GM18909 (cell line): ENCODE data around the gene TBX21.

Source experiments
- ATAC-seq: cut with Tn5 transposase; IDR thresholded peaks from one replicate; pipeline ENCODE4 v1.9.1; 2021; ENCODE audit warnings: mild to moderate bottlenecking; ENCODE audit not compliant: unreplicated experiment, poor library complexity

The TBX21 gene

DNA sequence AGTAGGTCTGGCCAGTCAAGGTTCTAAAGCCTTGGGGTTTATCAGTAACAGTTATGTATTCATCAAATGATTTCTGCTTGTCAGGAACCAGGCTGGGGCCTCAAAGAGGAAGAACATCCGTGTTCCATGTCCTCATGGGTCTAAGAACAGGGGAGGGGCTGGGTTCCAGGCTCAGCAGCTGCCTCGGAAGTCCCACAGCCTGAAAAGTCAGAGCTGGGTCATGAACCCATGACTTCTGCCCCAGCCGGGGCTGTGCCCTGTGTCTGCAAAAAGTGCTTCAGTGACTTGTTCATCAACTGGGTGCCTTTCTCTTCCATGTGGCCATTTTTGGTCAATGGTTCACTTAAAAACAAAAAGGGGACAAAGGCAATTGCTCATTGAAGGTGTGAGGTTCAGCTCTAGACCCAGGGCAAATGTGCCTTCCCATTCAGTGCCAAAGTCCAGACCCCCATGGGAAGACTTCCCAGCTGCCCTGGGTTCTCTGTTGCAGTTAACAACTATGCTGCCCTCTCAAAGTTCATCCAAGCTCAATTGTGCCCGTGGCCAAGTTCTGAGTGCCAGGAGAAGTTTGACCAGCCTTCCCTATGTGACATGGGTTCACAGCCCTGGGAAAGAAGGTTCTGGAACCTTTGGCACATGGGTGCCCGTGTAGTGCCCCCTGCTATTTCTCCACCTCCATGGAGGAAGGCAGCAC is 20.6 kb upstream of the TBX21 start:
- ATAC-seq: no peak

DNA sequence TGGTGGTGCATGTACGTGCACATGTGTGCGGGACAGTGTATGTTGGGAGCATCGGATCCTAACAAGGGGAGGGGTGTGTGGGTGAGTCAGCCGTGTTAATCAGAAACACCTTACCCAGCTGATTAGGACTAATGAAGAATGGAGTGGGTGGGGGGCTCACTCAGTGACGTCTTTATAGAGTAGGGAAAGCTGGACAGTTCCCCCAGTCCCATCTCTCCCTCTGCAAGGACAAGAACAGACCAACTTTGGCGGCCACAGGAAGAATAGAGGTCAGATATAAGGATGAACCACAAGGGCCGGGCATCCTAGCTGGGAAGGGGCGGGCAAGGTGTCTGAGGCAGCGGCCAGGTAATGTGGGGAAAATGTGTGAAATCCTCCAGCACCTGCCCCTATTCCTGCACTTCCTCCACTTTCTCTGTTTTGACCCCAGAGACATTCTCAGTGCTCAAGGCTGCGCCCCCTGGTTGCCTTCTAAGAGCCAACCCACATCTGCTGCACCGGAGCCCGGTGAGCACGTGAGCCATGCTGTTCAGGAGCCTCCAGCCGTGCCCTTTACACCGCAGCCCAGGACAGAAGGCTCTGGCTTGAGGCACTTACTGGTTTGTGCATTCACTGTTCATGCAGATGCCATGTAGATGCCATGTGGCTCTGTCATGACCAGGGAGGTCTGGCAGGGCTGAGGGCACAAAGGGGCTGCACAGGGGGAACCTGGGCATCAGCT is 18.9 kb upstream of the TBX21 start:
- no peak for ATAC-seq

DNA sequence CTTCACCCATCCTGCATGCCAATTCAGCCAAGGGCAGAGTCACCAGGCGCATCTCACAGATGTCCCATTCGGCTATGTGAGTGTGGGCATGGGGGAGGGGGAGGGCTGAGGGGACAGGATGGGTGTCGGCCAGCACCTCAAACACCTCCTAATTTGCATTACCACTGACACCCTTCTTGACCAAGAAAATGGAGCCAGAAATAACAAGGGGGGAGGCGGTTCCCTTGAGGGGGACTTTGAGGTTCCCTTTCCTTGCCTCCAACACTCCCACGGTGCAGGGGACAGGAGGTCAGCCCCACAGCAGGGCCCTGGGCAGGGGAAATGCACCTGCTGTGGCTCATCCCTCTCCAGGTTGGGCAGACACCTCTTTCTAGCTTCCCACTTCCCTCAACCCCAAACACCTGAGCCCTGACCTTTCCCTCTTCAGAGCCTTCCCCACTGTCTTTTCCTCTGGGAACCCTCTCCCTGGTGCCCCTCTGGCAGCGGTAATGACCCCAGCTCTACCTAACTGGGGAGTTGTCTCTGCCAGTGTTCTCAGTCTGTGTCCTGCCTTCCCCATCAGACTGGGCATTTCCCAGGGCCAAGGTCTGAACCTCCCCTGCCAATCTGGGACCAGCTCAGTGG is 18.2 kb upstream of the TBX21 start:
- ATAC-seq: no peak

DNA sequence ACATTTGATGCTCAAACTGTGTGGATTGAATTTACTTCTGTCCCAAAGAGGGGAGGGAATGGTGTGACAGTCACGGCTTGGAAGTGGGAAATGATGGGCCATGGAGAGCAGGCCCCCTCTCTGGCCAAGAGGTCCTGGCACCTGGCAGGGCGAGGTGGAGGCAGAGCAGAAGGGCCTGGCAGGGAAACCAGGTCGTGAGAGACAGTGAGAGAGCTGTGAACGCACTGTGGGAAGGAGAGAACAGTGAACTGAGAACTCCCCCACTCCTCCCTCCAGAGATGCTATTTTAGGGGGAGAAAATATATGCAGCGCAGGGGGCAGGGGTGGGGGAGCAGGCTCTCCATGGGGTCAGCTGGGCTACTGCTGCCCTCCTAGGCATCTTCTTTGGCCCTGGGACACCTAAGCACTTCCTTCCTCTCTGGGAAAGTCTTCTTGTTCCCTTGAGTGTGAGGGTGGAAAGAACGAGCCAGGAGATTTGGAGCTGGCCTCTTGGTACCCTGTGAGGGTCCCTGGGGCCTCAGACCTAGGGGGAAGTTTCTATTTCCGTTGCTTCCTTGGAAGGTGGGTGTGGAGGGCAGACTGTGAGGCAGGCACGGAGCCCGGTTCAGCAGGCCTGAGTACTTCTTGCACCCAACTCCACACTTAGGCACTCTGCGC is 17.2 kb upstream of the TBX21 start:
- ATAC-seq: no peak

DNA sequence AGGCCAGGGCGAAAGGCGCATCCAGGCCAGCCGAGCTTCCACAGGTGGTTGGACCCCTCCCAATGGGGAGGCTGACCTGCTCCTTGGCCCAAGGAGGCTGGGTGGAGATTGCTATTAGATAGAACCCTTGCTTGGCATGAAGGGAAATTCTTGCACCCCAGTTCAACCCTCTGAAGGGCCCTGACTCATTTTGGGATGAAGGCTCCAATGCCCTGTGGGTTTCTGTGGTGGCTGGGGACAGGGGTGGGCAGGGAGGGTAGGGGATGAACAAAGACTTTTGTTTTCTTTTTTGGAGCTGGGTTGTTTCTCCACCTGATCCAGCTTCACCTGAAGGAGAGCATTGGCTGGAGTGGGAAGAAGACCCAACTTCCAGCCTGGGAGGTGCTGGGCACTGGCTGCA is 16.7 kb upstream of the TBX21 start:
- no peak for ATAC-seq

DNA sequence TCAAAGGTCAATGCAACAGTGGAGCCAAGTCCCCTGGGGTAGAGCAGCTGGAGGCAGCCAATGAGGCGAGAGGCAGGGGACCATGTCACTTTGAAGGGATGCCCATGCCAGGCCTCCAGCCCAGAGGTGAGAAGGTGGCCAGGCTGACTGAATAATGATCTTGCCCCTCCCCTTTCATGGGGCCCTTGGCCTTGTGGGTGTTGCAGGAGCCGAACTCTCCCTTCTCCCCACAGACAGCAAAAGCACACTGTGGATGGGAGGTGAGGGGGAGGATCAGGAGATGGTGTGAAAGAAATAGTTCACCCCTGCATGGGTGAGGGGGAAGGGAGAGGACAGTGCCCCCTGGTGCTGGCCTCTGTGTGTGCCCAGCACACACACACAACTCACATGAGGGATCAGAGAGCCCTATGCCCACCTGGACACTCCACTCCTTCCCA is 15.8 kb upstream of the TBX21 start:
- no peak for ATAC-seq

DNA sequence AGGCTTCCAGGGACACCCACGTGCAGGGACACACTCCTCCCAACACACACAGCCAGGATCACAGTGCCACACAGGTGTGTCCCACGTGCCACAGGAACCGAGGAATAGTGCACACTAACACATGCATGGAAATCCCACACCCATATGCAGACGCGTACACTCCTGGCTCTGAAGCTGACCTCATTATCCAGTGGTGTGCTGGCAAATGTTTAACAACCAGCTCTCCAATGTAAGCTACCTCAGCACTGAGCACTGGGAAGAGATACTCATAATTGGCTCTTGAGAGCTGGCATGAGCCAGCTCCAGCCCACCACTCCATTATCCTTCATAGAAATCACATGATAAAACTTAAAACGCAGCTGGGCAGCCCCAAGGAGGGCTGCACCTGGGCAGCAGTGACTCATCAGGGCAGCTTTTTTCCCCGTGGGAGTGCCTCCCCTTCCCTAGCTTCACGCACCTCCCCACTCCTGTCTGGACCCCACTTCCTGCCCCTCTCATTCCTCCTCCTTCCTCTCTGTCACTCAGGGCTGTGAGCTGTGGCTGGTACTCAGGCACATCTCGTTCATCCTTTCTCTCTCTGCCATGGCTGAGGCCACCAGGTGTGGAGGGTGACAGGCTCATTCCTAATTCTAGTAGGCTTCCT is 14.9 kb upstream of the TBX21 start:
- no peak for ATAC-seq

DNA sequence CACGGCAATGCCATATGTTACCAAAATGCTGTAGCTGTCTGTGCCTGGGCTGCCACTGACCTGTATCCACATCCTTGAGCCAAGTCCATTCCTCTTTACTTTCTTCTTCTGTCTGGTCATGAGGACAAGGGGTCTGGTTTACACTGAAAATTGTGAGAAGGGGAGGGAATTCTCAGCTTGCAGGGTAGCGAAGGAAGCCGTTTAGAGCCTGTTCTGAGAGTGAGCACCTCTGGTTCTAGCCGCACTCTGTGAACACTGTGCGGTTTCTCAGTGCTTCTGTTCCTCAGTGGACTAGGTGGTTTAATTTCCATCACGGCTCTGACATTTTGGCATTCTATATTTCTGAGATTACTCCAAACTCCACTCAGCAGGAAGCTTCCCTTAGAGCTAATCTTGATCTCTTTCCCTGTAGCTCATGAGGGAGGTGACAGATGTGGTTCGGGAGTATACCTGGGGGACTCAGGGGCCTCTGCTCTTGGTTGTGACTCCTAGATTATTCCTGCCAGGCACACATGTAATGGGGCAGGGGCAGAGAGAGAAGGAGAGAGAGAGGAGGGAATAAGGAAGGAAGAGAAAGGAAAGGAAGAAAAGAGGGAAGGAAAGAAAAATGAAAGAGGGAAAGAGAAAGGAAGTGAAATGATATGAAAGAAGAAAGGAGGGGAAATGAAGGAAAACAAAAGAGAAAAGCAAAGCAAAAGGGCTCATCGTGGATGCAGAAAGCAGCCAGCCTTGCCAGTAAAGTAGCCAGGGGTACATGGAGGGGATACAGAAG is 14.2 kb upstream of the TBX21 start:
- no peak for ATAC-seq

DNA sequence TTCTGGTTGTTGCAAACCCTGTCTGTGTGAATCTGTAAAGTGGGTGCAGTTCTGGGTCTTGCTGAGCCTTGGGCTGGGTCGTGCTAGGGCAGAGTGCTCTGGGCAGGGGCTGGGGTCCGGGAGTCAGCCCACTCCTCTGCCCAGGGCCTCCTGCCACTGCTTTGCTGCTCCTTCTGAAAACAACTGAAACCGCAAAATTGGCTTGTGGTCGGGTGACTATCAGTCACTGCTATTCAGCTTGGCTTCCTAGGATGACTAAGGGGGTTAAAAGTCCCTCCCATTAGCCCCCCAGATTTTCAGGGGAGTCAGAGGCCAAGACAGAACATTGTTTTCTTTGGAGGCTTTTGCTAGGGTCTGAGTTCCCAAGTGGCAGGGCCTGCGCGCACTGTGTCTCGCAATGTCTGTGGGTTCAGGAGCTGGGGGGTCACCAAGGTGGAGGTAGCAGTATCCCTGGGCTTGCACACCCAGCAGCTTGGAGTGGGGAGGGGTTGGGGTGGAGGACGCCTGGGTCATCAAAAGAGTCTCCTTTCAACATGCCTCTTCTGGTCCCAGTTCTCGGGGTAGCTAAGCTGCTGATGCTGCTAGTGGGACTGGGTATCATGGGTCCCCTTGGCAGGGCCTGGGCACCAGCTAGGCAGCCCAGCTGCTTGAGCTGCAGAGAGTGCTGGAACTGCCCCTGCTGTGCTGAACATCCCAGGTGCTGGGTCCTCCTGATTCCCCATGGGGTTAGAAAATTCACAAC is 13.5 kb upstream of the TBX21 start:
- no peak for ATAC-seq

DNA sequence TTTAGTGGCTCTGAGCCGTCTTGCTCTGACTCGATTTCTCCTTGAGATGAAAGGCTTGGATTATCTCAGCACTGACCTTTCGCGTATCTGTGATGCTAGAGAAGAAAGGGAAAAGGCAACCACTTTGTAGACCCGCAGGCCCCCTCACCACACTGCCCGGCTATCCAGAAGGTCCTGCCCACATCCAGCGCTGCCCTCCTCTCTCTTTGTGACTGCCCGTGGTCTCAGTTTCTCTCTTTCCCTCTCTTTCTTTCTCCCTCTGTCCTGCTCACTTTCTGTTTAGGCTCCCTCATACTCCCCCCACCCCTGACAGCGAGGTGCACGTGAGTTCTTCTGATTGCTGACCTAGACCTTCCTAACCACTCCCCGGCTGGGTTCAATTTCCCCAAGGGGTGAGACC is 12.8 kb upstream of the TBX21 start:
- no peak for ATAC-seq

DNA sequence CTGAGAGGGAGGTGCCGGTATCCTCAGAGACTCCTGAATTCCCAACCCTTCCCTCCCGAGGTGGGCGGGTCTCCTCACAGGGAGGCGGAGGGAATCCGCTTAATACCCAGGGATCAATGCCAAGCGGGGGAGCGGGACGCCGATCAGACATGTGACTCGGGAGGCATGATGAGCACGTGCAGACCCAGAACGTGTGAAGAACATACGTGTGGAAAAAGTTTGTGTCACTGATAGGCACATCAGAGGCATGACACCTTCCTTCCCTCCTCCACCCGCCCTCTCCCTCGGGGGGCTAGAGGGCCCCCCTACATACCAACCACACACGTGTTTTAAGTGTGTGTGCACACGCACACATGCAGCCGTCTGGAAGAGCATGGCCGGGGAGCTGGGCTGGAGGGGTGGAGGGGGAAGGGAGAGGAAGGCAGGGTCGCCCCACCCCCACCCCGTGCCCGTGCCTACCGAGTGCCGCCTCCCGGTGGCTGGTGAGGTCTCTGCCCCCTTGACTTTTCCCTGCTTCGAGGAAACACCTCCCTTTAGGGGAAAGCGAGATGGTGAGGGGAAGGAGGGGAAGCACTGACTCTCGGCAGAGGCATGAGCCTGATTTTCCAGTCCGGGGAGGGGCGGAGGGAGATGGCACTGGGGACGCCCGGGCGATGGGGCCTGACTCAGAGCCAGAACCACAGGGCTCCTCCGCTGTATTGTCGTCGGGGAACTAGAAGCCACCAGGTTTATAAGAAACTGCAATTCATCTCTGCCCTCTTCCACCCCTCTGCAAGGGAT is 12.1 kb upstream of the TBX21 start:
- ATAC-seq: peak; percentile 37

DNA sequence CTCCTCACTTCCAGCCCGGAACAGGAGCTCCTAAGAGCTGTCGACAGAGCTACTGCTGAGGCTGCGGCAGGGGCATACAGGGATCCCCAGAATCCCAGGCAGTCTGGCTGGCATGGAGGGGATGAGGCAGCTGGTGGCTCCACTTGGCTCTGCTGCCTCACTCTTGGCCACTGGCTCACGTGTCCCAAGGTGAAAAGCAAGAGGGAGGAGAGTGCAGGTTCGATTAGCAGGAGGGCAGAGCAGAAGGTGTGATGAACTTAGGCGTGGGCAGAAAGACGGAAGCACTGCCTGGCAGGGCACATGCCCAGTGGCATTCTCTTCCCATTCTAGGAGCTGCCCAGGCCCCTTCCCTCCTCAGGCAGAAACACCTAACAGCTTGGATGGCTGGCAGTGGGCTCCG is 11.3 kb upstream of the TBX21 start:
- ATAC-seq: no peak

DNA sequence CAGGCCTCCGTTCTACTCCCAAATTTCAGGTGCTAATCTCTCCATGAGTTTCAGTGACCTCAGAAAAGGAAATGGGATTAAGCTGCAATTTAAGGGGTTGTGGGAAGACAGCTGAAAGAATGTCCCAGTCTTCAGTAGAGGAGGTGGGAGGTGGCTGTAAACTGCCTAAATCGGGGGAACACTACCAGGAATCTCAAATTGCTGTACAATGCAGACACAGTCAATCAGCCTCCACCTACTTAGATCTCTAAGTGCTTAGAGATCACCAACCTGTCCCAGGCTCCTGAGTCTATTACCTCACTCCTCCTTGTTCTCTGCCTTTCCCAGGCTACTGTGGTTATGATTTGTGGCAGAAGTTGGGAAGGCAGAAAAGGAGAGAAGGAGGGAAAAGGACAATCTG is 8.3 kb upstream of the TBX21 start:
- no peak for ATAC-seq

DNA sequence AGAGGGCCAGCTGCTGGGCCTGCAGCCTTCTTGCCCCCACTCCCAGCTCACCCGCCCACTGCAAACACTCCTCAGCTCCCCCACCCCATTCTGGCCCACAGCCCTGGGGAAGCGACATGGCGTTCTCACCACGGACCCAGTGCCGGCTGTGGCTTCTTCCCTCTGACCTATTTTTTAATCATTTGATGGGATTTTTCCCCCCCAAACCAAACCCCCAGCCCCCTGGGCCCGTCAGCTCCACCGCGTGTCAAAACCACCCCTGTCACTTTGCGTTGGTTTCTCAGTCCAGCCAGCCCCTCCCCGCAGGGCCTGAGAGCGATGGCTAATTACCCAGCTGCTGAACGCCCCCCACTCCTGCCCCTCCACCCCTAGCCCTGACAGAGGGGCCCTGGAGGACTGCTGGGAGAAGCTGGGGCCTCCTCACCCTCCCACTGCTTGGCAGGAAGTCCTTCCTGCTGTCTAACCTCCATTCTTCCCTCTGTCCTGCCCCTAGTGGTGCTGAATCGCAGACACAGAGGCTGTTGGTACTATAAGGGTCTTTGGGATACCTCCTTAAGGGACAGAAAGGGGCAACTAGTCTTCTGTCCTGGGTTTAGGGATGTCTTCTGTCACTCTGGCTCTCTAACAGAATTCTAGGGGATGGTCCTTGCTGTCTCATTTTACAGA is 7.5 kb upstream of the TBX21 start:
- no peak for ATAC-seq

DNA sequence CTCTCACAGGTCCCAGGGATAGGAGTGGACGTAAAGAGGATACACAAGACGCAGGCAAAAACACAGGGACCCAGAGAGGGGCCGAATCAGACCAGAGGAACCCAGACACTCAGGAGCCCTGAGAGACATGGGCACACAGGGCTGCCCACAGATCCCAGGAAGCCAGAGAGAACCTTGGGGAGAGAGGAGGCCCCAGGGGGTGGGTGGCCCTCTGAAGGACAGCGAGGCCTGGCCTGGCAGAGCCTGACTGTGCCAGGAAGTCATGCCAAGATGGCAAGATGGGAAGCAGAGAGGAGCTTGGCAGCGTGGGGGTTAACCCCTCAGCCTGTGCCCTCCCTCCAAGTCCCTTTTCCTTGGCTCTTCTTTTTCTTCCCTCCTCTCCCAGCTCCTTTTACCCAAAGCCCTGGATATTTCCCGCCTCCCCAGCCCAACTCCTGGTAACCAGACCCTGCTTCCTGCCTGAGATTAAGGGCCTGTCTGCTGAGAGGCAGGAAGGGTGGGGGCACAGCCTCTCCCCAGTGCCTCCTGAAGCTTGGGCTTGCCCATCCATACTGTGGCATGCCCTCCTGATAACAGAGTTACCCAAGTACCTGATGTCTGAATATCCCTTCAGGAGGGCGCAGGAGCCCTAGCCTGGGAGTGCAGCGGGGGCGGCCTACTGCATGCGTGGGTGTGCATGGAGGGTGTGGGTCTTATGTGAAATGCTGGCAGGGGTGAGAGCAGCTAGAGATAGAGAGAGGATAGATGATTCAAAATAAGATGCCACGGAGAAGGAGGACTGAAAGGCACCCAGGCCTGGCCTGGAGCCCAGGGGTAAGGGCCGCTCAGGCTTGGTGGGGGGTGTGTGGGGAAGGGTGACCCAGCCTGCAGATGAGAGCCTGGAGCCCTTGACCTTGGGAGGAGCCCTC is 6.0 kb upstream of the TBX21 start:
- no peak for ATAC-seq

DNA sequence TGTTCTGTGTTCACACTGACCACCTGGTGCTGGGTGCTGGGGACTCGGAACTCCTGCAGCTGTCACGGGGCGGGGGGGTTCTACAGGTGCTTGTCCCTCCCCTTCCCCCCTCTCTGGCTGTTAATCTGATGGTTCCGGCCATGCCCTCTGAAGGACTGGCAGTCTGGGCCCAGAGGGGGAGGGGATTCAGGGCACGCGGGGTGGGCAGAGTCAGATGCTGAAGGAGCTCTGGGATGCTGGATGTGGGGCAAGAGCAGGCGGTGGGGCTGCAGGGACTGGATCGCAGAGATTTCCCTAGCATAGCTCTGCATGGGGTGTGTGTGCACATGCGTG is 5.4 kb upstream of the TBX21 start:
- ATAC-seq: no peak

DNA sequence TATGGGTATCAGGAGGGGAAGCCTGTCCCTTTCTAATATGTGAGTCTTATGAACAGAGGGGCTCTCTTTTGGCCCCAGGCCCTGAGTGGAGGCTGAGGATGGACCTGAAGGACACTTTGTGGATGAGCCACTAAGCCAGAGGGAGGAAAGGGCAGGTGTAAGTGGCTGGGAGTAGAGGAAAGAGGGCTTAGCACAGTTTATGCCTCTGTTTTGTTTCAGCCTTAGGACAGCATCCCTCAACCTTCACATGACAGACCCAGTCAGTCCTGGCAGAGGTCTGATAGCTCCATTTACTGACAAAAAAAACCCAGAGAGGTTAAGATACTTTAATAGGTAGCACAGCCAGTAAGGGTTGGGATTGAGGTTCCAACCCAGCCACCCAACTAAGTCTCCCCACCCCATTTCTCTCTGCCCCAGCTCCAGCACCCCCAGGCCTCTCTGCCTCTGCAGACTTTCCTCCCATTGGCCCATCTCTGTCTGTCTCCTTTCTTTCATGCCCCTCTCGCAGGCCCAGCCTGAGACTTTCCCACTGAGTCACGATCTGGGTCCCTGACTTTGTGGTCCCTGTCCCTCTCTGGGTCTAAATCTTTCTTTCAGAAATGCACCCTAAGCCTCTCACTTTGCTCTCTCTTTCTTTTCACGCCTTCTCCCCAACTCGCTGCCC is 4.7 kb upstream of the TBX21 start:
- no peak for ATAC-seq
